Measurements from ENCODE around the gene ROBO2. TPM values are rescaled to one million over a fixed set of nuclear protein-coding genes. Genes with fewer than 3 reads are reported as not detected.

Gene ROBO2
- total RNA-seq, 1 donor from 2014 or later, result 330 TPM

GRCh38 chr3:77256584-77257503 is 216.9 kb downstream of the ROBO2 start:
- TF ChIP-seq CTCF (IDR thresholded peaks at IDR 0.05; ENCODE audit: partially characterized antibody, unreplicated experiment), result no peak
- H3K9me3 Mint-ChIP-seq (ENCODE audit: unreplicated experiment), result peaks cover 10% of the 10 kb centered on the region
- peaks cover 5% of the 10 kb centered on the region for H3K36me3 Mint-ChIP-seq (ENCODE audit: unreplicated experiment)
- peaks cover 3% of the 10 kb centered on the region for H3K27me3 Mint-ChIP-seq (ENCODE audit: unreplicated experiment)
- H3K4me1 Mint-ChIP-seq (ENCODE audit: low read depth, unreplicated experiment), result peaks cover 68% of the 10 kb centered on the region
- no peak for DNase-seq
- H3K4me3 Mint-ChIP-seq (ENCODE audit: unreplicated experiment), result peak overlapping the region; percentile 82
- peak overlapping the region; percentile 74 for H3K27ac Mint-ChIP-seq (ENCODE audit: unreplicated experiment)

GRCh38 chr3:77259694-77260093 is 219.8 kb downstream of the ROBO2 start:
- H3K27me3 Mint-ChIP-seq (ENCODE audit: unreplicated experiment), result peaks cover 3% of the 10 kb centered on the region
- no peak for DNase-seq
- peaks cover 76% of the 10 kb centered on the region for H3K4me1 Mint-ChIP-seq (ENCODE audit: low read depth, unreplicated experiment)
- no peaks in the 10 kb centered on the region for H3K36me3 Mint-ChIP-seq (ENCODE audit: unreplicated experiment)
- peaks cover 9% of the 10 kb centered on the region for H3K9me3 Mint-ChIP-seq (ENCODE audit: unreplicated experiment)
- no peak overlapping the region for H3K4me3 Mint-ChIP-seq (ENCODE audit: unreplicated experiment)
- peak overlapping the region; percentile 76 for H3K27ac Mint-ChIP-seq (ENCODE audit: unreplicated experiment)
- TF ChIP-seq CTCF (IDR thresholded peaks at IDR 0.05; ENCODE audit: partially characterized antibody, unreplicated experiment), result no peak

GRCh38 chr3:77262361-77262760 is 222.5 kb downstream of the ROBO2 start:
- H3K4me1 Mint-ChIP-seq (ENCODE audit: low read depth, unreplicated experiment), result peaks cover 73% of the 10 kb centered on the region
- H3K9me3 Mint-ChIP-seq (ENCODE audit: unreplicated experiment), result peaks cover 7% of the 10 kb centered on the region
- peak overlapping the region; percentile 13 for H3K4me3 Mint-ChIP-seq (ENCODE audit: unreplicated experiment)
- TF ChIP-seq CTCF (IDR thresholded peaks at IDR 0.05; ENCODE audit: partially characterized antibody, unreplicated experiment), result no peak
- DNase-seq, result no peak
- peaks cover 1% of the 10 kb centered on the region for H3K27me3 Mint-ChIP-seq (ENCODE audit: unreplicated experiment)
- H3K36me3 Mint-ChIP-seq (ENCODE audit: unreplicated experiment), result no peaks in the 10 kb centered on the region
- no peak overlapping the region for H3K27ac Mint-ChIP-seq (ENCODE audit: unreplicated experiment)

- Mint-ChIP-seq H3K36me3 (ENCODE audit: unreplicated experiment) (no peaks in the 10 kb centered on the region), H3K9me3 (ENCODE audit: unreplicated experiment) (peaks cover 5% of the 10 kb centered on the region), H3K4me1 (ENCODE audit: low read depth, unreplicated experiment) (peaks cover 73% of the 10 kb centered on the region), H3K27me3 (ENCODE audit: unreplicated experiment) (peaks cover 6% of the 10 kb centered on the region), H3K27ac (ENCODE audit: unreplicated experiment) (peak overlapping the region; percentile 98), H3K4me3 (ENCODE audit: unreplicated experiment) (peak overlapping the region; percentile 74)
- peak; percentile 58 for DNase-seq
- TF ChIP-seq CTCF (IDR thresholded peaks at IDR 0.05; ENCODE audit: partially characterized antibody, unreplicated experiment), result no peak
Measured at GRCh38 chr3:77267589-77267988, 227.7 kb downstream of the ROBO2 start.

- H3K36me3 Mint-ChIP-seq (ENCODE audit: unreplicated experiment), result no peaks in the 10 kb centered on the region
- DNase-seq, result no peak
- no peak overlapping the region for H3K4me3 Mint-ChIP-seq (ENCODE audit: unreplicated experiment)
- TF ChIP-seq CTCF (IDR thresholded peaks at IDR 0.05; ENCODE audit: partially characterized antibody, unreplicated experiment), result no peak
- peaks cover 54% of the 10 kb centered on the region for H3K4me1 Mint-ChIP-seq (ENCODE audit: low read depth, unreplicated experiment)
- H3K27ac Mint-ChIP-seq (ENCODE audit: unreplicated experiment), result peak overlapping the region; percentile 73
- peaks cover 4% of the 10 kb centered on the region for H3K9me3 Mint-ChIP-seq (ENCODE audit: unreplicated experiment)
- H3K27me3 Mint-ChIP-seq (ENCODE audit: unreplicated experiment), result peaks cover 6% of the 10 kb centered on the region
Measured at GRCh38 chr3:77271306-77271705, 231.4 kb downstream of the ROBO2 start.
